HepG2 (cell line): ENCODE measurements around the gene TCFL5. TPM values are rescaled to one million over a fixed set of nuclear protein-coding genes. Genes with fewer than 3 reads are reported as not detected.

Experiments used
- MIXL1 ChIP-seq: IDR thresholded peaks from 2 replicates; pipeline ENCODE4 v1.6.1; 2016
- NFIB ChIP-seq: sonication (generic); formaldehyde crosslinking; IDR thresholded peaks from 2 replicates; pipeline ENCODE4 v1.9.0; 2021; ENCODE audit warnings: missing genetic modification reagents, mild to moderate bottlenecking, borderline replicate concordance
- ZNF264 ChIP-seq: sonication (generic); formaldehyde crosslinking; IDR thresholded peaks from 2 replicates; pipeline ENCODE4 v1.4.0; 2020; ENCODE audit warnings: missing genetic modification reagents
- polyA plus RNA-seq, 8 experiments: library from polyadenylated mRNA; depleted of rRNA in 3 of 8; stranded (reverse) in 7 of 8; unstranded in 1 of 8; fragments of >200 nt; fragmentation: Illumina TruSeq in 4 of 8; extraction: Trizol in 4 of 8; gene quantifications; 2 replicates each; pipeline versions ENCODE4 v1.2.1 to v1.2.3, GENCODE V29; 2011 to 2016; ENCODE audit warnings: low read depth in 4 of 8, missing spikeins in 1 of 8, mixed read lengths in 1 of 8; ENCODE audit not compliant: insufficient read depth in 1 of 8
- total RNA-seq, 5 experiments: library from RNA; depleted of rRNA; stranded (reverse); fragments of >200 nt; fragmentation: Illumina TruSeq; extraction: Trizol; gene quantifications; 2 replicates each; pipeline ENCODE4 v1.2.3, GENCODE V29; 2016; ENCODE audit warnings: low read depth in 1 of 5
- TF ChIP-seq, protein P1 (sequence below): sonication (generic); formaldehyde crosslinking; IDR thresholded peaks from 2 replicates; pipeline ENCODE4 v1.4.0; 2020; ENCODE audit warnings: mild to moderate bottlenecking, missing genetic modification reagents
- TF ChIP-seq, protein P2 (sequence below): sonication (generic); formaldehyde crosslinking; IDR thresholded peaks from 2 replicates; pipeline ENCODE4 v1.4.0; 2020; ENCODE audit warnings: low read depth, missing genetic modification reagents
- TF ChIP-seq, protein P3 (sequence below): sonication (generic); formaldehyde crosslinking; IDR thresholded peaks from 2 replicates; pipeline ENCODE4 v1.4.0; 2020; ENCODE audit warnings: missing genetic modification reagents
- TF ChIP-seq, protein P4 (sequence below): sonication (generic); formaldehyde crosslinking; IDR thresholded peaks from 2 replicates; pipeline ENCODE4 v1.4.0; 2020; ENCODE audit warnings: missing genetic modification reagents

Gene TCFL5
- total and polyA plus RNA-seq, 2 of the 13 experiments (the other 11 are each of a cell fraction or from before 2014, with no cell fraction given) = 14.8 to 20.0 TPM

DNA sequence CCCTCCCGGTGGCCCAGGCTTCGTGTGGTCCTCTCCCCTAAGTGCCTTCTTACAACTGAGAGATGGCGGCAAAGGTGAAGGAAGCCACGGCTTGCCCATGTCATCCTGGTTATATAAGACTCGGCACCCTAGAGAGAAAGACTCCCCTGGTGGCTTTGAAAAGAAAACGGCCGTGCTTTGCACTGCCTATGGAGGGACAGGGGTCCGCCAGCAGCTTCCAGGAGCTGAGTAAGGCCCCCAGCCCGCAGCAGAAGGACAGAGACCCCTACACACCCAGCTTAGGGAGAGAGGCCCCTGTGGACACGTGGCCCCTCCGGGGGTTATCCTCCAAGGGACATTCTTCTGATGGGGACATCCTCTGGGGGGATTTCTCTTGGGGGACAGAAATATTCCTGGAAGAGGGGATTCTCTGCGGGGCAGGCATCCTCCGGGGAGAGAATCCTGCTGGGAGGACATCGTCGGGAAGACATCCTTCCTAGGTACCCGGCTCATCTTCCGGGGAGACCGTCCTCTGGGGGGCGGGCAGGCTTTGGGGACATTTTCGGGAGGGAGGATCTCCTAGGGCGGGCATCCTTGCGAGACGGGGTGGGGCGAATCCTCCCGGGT lies 57.5 kb downstream of the TCFL5 start (continued):
- TF ChIP-seq, protein P1, sequence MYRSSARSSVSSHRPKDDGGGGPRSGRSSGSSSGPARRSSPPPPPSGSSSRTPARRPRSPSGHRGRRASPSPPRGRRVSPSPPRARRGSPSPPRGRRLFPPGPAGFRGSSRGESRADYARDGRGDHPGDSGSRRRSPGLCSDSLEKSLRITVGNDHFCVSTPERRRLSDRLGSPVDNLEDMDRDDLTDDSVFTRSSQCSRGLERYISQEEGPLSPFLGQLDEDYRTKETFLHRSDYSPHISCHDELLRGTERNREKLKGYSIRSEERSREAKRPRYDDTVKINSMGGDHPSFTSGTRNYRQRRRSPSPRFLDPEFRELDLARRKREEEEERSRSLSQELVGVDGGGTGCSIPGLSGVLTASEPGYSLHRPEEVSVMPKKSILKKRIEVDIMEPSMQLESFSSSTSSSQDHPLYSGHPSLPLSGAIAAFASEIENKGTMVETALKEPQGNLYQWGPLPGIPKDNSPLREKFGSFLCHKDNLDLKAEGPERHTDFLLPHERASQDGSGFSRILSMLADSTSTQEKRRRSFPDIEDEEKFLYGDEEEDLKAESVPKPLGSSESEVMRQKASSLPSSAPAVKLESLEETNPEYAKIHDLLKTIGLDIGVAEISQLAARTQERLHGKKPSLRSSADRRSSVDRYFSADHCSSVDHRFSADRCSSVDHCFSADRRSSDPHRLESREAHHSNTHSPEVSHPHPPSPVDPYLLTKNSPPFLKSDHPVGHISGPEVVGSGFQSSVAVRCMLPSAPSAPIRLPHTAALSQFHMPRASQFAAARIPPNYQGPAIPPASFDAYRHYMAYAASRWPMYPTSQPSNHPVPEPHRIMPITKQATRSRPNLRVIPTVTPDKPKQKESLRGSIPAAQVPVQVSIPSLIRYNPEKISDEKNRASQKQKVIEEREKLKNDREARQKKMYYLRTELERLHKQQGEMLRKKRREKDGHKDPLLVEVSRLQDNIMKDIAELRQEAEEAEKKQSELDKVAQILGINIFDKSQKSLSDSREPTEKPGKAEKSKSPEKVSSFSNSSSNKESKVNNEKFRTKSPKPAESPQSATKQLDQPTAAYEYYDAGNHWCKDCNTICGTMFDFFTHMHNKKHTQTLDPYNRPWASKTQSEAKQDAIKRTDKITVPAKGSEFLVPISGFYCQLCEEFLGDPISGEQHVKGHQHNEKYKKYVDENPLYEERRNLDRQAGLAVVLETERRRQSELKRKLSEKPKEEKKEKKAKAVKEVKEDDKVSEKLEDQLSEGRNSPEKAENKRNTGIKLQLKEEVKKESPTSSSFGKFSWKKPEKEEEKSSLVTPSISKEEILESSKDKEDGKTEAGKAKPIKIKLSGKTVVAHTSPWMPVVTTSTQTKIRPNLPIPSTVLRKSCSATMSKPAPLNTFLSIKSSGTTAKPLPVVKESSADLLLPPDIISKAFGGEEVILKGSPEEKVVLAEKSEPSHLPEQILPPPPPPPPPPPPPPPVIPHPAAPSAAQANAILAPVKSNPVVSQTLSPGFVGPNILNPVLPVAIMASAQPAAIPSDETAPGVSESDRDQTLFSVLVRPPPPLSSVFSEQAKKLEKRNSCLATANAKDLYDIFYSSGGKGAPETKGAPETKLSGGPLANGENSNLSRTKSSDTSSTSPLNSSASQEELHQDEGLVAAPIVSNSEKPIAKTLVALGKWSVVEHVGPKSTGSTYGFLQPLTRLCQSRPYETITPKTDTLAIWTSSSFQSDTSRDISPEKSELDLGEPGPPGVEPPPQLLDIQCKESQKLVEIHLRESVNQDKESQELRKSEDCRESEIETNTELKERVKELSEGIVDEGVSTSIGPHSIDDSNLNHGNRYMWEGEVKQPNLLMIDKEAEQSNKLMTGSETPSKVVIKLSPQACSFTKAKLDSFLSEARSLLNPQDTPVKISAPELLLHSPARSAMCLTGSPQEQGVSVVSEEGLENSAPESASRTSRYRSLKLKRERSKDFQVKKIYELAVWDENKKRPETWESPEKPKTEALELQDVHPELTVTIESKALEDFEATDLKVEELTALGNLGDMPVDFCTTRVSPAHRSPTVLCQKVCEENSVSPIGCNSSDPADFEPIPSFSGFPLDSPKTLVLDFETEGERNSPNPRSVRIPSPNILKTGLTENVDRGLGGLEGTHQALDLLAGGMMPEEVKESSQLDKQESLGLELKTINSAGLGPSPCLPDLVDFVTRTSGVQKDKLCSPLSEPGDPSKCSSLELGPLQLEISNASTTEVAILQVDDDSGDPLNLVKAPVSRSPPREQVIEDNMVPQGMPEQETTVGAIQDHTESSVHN (CRISPR knock-in tag) = no peak
- TF ChIP-seq NFIB = no peak
- no peak for TF ChIP-seq ZNF264 (CRISPR knock-in tag)
- TF ChIP-seq, protein P2, sequence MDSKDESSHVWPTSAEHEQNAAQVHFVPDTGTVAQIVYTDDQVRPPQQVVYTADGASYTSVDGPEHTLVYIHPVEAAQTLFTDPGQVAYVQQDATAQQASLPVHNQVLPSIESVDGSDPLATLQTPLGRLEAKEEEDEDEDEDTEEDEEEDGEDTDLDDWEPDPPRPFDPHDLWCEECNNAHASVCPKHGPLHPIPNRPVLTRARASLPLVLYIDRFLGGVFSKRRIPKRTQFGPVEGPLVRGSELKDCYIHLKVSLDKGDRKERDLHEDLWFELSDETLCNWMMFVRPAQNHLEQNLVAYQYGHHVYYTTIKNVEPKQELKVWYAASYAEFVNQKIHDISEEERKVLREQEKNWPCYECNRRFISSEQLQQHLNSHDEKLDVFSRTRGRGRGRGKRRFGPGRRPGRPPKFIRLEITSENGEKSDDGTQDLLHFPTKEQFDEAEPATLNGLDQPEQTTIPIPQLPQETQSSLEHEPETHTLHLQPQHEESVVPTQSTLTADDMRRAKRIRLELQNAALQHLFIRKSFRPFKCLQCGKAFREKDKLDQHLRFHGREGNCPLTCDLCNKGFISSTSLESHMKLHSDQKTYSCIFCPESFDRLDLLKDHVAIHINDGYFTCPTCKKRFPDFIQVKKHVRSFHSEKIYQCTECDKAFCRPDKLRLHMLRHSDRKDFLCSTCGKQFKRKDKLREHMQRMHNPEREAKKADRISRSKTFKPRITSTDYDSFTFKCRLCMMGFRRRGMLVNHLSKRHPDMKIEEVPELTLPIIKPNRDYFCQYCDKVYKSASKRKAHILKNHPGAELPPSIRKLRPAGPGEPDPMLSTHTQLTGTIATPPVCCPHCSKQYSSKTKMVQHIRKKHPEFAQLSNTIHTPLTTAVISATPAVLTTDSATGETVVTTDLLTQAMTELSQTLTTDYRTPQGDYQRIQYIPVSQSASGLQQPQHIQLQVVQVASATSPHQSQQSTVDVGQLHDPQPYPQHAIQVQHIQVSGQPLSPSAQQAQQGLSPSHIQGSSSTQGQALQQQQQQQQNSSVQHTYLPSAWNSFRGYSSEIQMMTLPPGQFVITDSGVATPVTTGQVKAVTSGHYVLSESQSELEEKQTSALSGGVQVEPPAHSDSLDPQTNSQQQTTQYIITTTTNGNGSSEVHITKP (CRISPR knock-in tag) = no peak
- TF ChIP-seq, protein P3, sequence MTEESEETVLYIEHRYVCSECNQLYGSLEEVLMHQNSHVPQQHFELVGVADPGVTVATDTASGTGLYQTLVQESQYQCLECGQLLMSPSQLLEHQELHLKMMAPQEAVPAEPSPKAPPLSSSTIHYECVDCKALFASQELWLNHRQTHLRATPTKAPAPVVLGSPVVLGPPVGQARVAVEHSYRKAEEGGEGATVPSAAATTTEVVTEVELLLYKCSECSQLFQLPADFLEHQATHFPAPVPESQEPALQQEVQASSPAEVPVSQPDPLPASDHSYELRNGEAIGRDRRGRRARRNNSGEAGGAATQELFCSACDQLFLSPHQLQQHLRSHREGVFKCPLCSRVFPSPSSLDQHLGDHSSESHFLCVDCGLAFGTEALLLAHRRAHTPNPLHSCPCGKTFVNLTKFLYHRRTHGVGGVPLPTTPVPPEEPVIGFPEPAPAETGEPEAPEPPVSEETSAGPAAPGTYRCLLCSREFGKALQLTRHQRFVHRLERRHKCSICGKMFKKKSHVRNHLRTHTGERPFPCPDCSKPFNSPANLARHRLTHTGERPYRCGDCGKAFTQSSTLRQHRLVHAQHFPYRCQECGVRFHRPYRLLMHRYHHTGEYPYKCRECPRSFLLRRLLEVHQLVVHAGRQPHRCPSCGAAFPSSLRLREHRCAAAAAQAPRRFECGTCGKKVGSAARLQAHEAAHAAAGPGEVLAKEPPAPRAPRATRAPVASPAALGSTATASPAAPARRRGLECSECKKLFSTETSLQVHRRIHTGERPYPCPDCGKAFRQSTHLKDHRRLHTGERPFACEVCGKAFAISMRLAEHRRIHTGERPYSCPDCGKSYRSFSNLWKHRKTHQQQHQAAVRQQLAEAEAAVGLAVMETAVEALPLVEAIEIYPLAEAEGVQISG (CRISPR knock-in tag) = no peak
- TF ChIP-seq, protein P4, sequence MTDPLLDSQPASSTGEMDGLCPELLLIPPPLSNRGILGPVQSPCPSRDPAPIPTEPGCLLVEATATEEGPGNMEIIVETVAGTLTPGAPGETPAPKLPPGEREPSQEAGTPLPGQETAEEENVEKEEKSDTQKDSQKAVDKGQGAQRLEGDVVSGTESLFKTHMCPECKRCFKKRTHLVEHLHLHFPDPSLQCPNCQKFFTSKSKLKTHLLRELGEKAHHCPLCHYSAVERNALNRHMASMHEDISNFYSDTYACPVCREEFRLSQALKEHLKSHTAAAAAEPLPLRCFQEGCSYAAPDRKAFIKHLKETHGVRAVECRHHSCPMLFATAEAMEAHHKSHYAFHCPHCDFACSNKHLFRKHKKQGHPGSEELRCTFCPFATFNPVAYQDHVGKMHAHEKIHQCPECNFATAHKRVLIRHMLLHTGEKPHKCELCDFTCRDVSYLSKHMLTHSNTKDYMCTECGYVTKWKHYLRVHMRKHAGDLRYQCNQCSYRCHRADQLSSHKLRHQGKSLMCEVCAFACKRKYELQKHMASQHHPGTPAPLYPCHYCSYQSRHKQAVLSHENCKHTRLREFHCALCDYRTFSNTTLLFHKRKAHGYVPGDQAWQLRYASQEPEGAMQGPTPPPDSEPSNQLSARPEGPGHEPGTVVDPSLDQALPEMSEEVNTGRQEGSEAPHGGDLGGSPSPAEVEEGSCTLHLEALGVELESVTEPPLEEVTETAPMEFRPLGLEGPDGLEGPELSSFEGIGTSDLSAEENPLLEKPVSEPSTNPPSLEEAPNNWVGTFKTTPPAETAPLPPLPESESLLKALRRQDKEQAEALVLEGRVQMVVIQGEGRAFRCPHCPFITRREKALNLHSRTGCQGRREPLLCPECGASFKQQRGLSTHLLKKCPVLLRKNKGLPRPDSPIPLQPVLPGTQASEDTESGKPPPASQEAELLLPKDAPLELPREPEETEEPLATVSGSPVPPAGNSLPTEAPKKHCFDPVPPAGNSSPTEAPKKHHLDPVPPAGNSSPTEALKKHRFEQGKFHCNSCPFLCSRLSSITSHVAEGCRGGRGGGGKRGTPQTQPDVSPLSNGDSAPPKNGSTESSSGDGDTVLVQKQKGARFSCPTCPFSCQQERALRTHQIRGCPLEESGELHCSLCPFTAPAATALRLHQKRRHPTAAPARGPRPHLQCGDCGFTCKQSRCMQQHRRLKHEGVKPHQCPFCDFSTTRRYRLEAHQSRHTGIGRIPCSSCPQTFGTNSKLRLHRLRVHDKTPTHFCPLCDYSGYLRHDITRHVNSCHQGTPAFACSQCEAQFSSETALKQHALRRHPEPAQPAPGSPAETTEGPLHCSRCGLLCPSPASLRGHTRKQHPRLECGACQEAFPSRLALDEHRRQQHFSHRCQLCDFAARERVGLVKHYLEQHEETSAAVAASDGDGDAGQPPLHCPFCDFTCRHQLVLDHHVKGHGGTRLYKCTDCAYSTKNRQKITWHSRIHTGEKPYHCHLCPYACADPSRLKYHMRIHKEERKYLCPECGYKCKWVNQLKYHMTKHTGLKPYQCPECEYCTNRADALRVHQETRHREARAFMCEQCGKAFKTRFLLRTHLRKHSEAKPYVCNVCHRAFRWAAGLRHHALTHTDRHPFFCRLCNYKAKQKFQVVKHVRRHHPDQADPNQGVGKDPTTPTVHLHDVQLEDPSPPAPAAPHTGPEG (CRISPR knock-in tag) = no peak
- no peak for TF ChIP-seq MIXL1
